Measurements from ENCODE around the gene OR10J4.

The OR10J4 gene

GRCh38 chr1:159431904-159432303 lies at the start of gene OR10J4:
OR10J4 (plus strand) TSS chr1:159432204.
- DNase-seq (ENCODE audit: low read depth, low spot score), result no peak
- in situ Hi-C loops (cut with HindIII; ENCODE audit: low sequenced_read_pairs), result no loop called here
- TF ChIP-seq CTCF (IDR thresholded peaks at IDR 0.05; ENCODE audit: low read depth, low read length), result no peak
- H3K4me3 ChIP-seq (ENCODE audit: low read depth, low read length), result no peak within 1 kb of the TSS

GRCh38 chr1:159406821-159407220 lies 25.2 kb upstream of the OR10J4 start:
- TF ChIP-seq CTCF (IDR thresholded peaks at IDR 0.05; ENCODE audit: low read depth, low read length), result no peak
- H3K4me3 ChIP-seq (ENCODE audit: low read depth, low read length), result no peak overlapping the region
- no peak for DNase-seq (ENCODE audit: low read depth, low spot score)
- in situ Hi-C loops (cut with HindIII; ENCODE audit: low sequenced_read_pairs), result no loop called here

- H3K4me3 ChIP-seq (ENCODE audit: low read depth, low read length), result no peak overlapping the region
- TF ChIP-seq CTCF (IDR thresholded peaks at IDR 0.05; ENCODE audit: low read depth, low read length), result no peak
- no peak for DNase-seq (ENCODE audit: low read depth, low spot score)
- in situ Hi-C loops (cut with HindIII; ENCODE audit: low sequenced_read_pairs), result no loop called here
Observed at GRCh38 chr1:159408862-159409400, 23.1 kb upstream of the OR10J4 start.

- no peak for DNase-seq (ENCODE audit: low read depth, low spot score)
- H3K4me3 ChIP-seq (ENCODE audit: low read depth, low read length), result no peak overlapping the region
- peak; percentile 28 for TF ChIP-seq CTCF (IDR thresholded peaks at IDR 0.05; ENCODE audit: low read depth, low read length)
- in situ Hi-C loops (cut with HindIII; ENCODE audit: low sequenced_read_pairs), result no loop called here
Observed at GRCh38 chr1:159421821-159422220, 10.2 kb upstream of the OR10J4 start.

GRCh38 chr1:159428536-159428935 lies 3.5 kb upstream of the OR10J4 start:
- H3K4me3 ChIP-seq (ENCODE audit: low read depth, low read length), result no peak overlapping the region
- in situ Hi-C loops (cut with HindIII; ENCODE audit: low sequenced_read_pairs), result no loop called here
- TF ChIP-seq CTCF (IDR thresholded peaks at IDR 0.05; ENCODE audit: low read depth, low read length), result no peak
- peak; percentile 9 for DNase-seq (ENCODE audit: low read depth, low spot score)

GRCh38 chr1:159429074-159429861 lies 2.7 kb upstream of the OR10J4 start:
- DNase-seq (ENCODE audit: low read depth, low spot score), result peak; percentile 96
- TF ChIP-seq CTCF (IDR thresholded peaks at IDR 0.05; ENCODE audit: low read depth, low read length), result no peak
- in situ Hi-C loops (cut with HindIII; ENCODE audit: low sequenced_read_pairs), result no loop called here

More at GRCh38 chr1:159429074-159429861, 2.7 kb upstream of the OR10J4 start:
- H3K4me3 ChIP-seq (ENCODE audit: low read depth, low read length), result no peak overlapping the region
